ENCODE measurements around the gene MAPK8.
"Not testable (repeated sequence)": the region's sequence is repeated elsewhere in the genome, so short reads cannot be mapped to it uniquely, and the experiment has no call there.

DNA sequence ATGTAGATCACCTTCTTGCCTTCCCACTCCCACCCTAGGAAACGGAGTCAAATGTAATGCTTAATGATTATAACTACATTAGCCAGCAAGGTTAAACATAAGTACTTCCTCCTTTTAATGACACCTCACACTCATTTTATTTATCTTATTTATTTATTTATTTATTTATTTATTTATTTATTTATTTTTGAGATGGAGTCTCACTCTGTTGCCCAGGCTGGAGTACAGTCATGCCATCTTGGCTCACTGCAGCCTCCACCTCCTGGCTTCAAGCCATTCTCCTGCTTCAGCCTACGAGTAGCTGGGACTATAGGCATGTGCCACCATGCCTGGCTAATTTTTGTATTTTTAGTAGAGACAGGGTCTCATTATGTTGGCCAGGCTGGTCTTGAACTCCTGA lies 115.4 kb downstream of the MAPK8 start:
- TF ChIP-seq, protein P1, sequence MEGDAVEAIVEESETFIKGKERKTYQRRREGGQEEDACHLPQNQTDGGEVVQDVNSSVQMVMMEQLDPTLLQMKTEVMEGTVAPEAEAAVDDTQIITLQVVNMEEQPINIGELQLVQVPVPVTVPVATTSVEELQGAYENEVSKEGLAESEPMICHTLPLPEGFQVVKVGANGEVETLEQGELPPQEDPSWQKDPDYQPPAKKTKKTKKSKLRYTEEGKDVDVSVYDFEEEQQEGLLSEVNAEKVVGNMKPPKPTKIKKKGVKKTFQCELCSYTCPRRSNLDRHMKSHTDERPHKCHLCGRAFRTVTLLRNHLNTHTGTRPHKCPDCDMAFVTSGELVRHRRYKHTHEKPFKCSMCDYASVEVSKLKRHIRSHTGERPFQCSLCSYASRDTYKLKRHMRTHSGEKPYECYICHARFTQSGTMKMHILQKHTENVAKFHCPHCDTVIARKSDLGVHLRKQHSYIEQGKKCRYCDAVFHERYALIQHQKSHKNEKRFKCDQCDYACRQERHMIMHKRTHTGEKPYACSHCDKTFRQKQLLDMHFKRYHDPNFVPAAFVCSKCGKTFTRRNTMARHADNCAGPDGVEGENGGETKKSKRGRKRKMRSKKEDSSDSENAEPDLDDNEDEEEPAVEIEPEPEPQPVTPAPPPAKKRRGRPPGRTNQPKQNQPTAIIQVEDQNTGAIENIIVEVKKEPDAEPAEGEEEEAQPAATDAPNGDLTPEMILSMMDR (IDR thresholded peaks at IDR 0.05; ENCODE audit: low read length): not testable (repeated sequence)
- not testable (repeated sequence) for TF ChIP-seq EZH2 (optimal IDR thresholded peaks at IDR 0.05; ENCODE audit: low read depth, low read length)

Data from MM.1S (cell line).